Measurements from ENCODE around the gene MPV17L2. TPM values are rescaled to one million over a fixed set of nuclear protein-coding genes. Genes with fewer than 3 reads are reported as not detected.

The MPV17L2 gene
- total and polyA plus RNA-seq, 2 of the 4 experiments (the other 2 are of a cell fraction), result 7.2 to 19.5 TPM

DNA sequence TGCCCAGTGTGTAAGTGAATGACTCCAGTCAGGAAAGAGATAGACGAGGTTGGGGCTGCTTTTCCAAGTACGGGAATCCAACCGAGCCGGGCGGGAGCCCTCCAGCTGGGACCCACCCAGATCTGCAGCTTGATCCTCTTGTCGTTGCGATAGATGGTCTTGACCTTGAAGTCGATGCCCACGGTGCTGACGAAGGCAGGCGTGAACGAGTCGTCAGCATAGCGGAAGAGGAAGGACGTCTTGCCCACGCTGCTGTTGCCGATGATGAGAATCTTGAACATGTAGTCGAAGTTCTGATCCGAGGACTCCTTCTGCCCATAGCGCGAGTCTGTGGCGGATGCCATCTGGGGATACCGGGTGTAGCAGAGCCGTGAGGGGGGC, 9.4 kb downstream of the MPV17L2 start:
- peaks cover 22% of the 10 kb centered on the region for H3K36me3 ChIP-seq (ENCODE audit: control insufficient read depth, insufficient read depth, low read length)
- no peak overlapping the region for H2BK15ac ChIP-seq (ENCODE audit: low read depth, low read length)
- no peak overlapping the region for H3K4me3 ChIP-seq (ENCODE audit: insufficient read depth, low read depth, low read length)
- no TSS peak for BruUV-seq (replicated peaks)
- no peak overlapping the region for H2BK120ac ChIP-seq (ENCODE audit: low read depth, low read length)
- H4K91ac ChIP-seq (ENCODE audit: insufficient read depth, low read depth, low read length), result no peak overlapping the region
- peaks cover 4 to 45% of the 10 kb centered on the region in 2 experiments for H3K79me1 ChIP-seq (ENCODE audit: low read depth in 1 of 2, low read length in 2 of 2)
- no peak overlapping the region for H3K23ac ChIP-seq (ENCODE audit: low read depth, low read length)
- no peak overlapping the region for H3K56ac ChIP-seq (ENCODE audit: extremely low read depth, insufficient read depth, low read length)
- ChIA-PET CTCF (no interaction called here), POLR2A (ENCODE audit: unreplicated experiment) (no interaction called here)
- H3K9me3 ChIP-seq (ENCODE audit: control insufficient read depth, insufficient read depth, low read length), result no peaks in the 10 kb centered on the region
- H3K14ac ChIP-seq (replicated peaks; ENCODE audit: low read depth, low read length), result no peak overlapping the region
- H3K4ac ChIP-seq (ENCODE audit: low read depth, low read length), result no peak overlapping the region
- H3K4me1 ChIP-seq (ENCODE audit: control insufficient read depth, insufficient read depth, low read length), result peaks cover 14% of the 10 kb centered on the region
- no peak for ATAC-seq (ENCODE audit: low read depth)
- 0 out of 4 replicates have a peak overlapping the region, but pooled peaks of 1 of the 2 experiments have one; percentile 12 for H4K8ac ChIP-seq (ENCODE audit: low read depth in 2 of 2, low read length in 2 of 2)
- no peak overlapping the region for H3K27ac ChIP-seq (ENCODE audit: insufficient read depth, low read length)
- peak overlapping the region; percentile 48 for H2AK9ac ChIP-seq (replicated peaks; ENCODE audit: low read depth, low read length, poor library complexity)
- dilution Hi-C loops (cut with HindIII; ENCODE audit: low sequenced_read_pairs, unreplicated experiment) (no loop called here), in situ Hi-C loops (cut with MboI; ENCODE audit: low sequenced_read_pairs) (no loop called here), intact Hi-C loops (cut with micrococcal nuclease) (loop anchor here (1.0 to 10.0 kb wide), 3 partner anchors 49 to 212 kb away; partner anchors contain the start of genes LSM4 and SSBP4)
- H4K20me1 ChIP-seq (ENCODE audit: insufficient read depth, low read length), result peaks cover 11% of the 10 kb centered on the region; the same call in 1 of the 2 replicates
- TF ChIP-seq BHLHE40 (IDR thresholded peaks at IDR 0.05; ENCODE audit: low read depth, low read length), result no peak
- TF ChIP-seq, protein P1, sequence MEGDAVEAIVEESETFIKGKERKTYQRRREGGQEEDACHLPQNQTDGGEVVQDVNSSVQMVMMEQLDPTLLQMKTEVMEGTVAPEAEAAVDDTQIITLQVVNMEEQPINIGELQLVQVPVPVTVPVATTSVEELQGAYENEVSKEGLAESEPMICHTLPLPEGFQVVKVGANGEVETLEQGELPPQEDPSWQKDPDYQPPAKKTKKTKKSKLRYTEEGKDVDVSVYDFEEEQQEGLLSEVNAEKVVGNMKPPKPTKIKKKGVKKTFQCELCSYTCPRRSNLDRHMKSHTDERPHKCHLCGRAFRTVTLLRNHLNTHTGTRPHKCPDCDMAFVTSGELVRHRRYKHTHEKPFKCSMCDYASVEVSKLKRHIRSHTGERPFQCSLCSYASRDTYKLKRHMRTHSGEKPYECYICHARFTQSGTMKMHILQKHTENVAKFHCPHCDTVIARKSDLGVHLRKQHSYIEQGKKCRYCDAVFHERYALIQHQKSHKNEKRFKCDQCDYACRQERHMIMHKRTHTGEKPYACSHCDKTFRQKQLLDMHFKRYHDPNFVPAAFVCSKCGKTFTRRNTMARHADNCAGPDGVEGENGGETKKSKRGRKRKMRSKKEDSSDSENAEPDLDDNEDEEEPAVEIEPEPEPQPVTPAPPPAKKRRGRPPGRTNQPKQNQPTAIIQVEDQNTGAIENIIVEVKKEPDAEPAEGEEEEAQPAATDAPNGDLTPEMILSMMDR (conservative IDR thresholded peaks at IDR 0.05; ENCODE audit: low read depth, low read length), result no peak
- TF ChIP-seq NFE2L2 (IDR thresholded peaks at IDR 0.05; ENCODE audit: low read depth, low read length), result no peak
- no peak for TF ChIP-seq SMC3 (IDR thresholded peaks at IDR 0.05; ENCODE audit: low read depth, low read length)
- TF ChIP-seq RCOR1 (IDR thresholded peaks at IDR 0.05; ENCODE audit: insufficient replicate concordance, low read length), result no peak
- no peak for TF ChIP-seq MXI1 (IDR thresholded peaks at IDR 0.05; ENCODE audit: borderline replicate concordance, low read depth, low read length)
- no peak for TF ChIP-seq POLR2A (IDR thresholded peaks at IDR 0.05; ENCODE audit: low read depth, low read length)
- TF ChIP-seq, protein P2, sequence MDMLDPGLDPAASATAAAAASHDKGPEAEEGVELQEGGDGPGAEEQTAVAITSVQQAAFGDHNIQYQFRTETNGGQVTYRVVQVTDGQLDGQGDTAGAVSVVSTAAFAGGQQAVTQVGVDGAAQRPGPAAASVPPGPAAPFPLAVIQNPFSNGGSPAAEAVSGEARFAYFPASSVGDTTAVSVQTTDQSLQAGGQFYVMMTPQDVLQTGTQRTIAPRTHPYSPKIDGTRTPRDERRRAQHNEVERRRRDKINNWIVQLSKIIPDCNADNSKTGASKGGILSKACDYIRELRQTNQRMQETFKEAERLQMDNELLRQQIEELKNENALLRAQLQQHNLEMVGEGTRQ (IDR thresholded peaks at IDR 0.05; ENCODE audit: low read depth, low read length), result no peak
- no peak for TF ChIP-seq MAZ (IDR thresholded peaks at IDR 0.05; ENCODE audit: borderline replicate concordance, low read depth, low read length)
- TF ChIP-seq, protein P3, sequence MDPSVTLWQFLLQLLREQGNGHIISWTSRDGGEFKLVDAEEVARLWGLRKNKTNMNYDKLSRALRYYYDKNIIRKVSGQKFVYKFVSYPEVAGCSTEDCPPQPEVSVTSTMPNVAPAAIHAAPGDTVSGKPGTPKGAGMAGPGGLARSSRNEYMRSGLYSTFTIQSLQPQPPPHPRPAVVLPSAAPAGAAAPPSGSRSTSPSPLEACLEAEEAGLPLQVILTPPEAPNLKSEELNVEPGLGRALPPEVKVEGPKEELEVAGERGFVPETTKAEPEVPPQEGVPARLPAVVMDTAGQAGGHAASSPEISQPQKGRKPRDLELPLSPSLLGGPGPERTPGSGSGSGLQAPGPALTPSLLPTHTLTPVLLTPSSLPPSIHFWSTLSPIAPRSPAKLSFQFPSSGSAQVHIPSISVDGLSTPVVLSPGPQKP (IDR thresholded peaks at IDR 0.05; ENCODE audit: borderline replicate concordance, low read depth, low read length), result no peak
- TF ChIP-seq RAD21 (IDR thresholded peaks at IDR 0.05; ENCODE audit: low read length), result no peak
- H4K5ac ChIP-seq (ENCODE audit: low read depth, low read length), result no peak overlapping the region
- DNase-seq, result no peak
- H3K9ac ChIP-seq (ENCODE audit: low read depth, low read length), result no peak overlapping the region
- H3K9me1 ChIP-seq (ENCODE audit: insufficient read depth, low read length), result peaks cover 9% of the 10 kb centered on the region; the same call in 1 of the 2 replicates
- no peak overlapping the region for H2BK5ac ChIP-seq (ENCODE audit: low read depth, low read length, poor library complexity, severe bottlenecking)
- WGBS, 2 experiments (ENCODE audit: extremely low coverage in 2 of 2, insufficient read length in 1 of 2), result 85% methylated on average over 17 of the region's 24 CpGs; no CpG with 5 or more reads in 1 of the 2 experiments
- no peaks in the 10 kb centered on the region for H3K27me3 ChIP-seq (ENCODE audit: control insufficient read depth, insufficient read depth, low read length)
- H2AK5ac ChIP-seq (ENCODE audit: low read depth, low read length), result peak overlapping the region; percentile 68; the same call in 1 of the 2 replicates
- peak overlapping the region; percentile 98; the same call in 1 of the 2 replicates for H3K4me2 ChIP-seq (ENCODE audit: low read depth, low read length)
- H3K18ac ChIP-seq (ENCODE audit: low read depth, low read length), result no peak overlapping the region
- H2AFZ ChIP-seq (replicated peaks; ENCODE audit: low read length, poor library complexity), result peak overlapping the region; percentile 94
- H2BK20ac ChIP-seq (ENCODE audit: low read depth, low read length), result no peak overlapping the region

Measured in IMR-90 (cell line).